SK-N-SH treated with all-trans-retinoic acid at 6 μM for 48 hours (cell line): ENCODE data around the gene OR6B2.

Source experiments
- BACH2 ChIP-seq: fragments of 250-450 bp; sonication (Bioruptor Pico); IDR thresholded peaks from 2 replicates; pipeline ENCODE4 v1.9.0; 2021; ENCODE audit warnings: mild to moderate bottlenecking, borderline replicate concordance
- ESRRG ChIP-seq: fragments of 250-450 bp; sonication (Bioruptor Pico); IDR thresholded peaks from 2 replicates; pipeline ENCODE4 v1.6.1; 2021; ENCODE audit warnings: mild to moderate bottlenecking
- PATZ1 ChIP-seq: fragments of 250-450 bp; sonication (Bioruptor Pico); IDR thresholded peaks from 2 replicates; pipeline ENCODE4 v1.8.0; 2020; ENCODE audit warnings: mild to moderate bottlenecking, moderate library complexity, borderline replicate concordance
- RARB ChIP-seq: fragments of 250-450 bp; sonication (Bioruptor Pico); IDR thresholded peaks from 2 replicates; pipeline ENCODE4 v1.8.0; 2021; ENCODE audit warnings: mild to moderate bottlenecking, moderate library complexity
- SNAI2 ChIP-seq: fragments of 250-450 bp; sonication (Bioruptor Pico); IDR thresholded peaks from 2 replicates; pipeline ENCODE4 v1.5.0; 2020; ENCODE audit warnings: mild to moderate bottlenecking, moderate library complexity
- ZC3H10 ChIP-seq: fragments of 250-450 bp; sonication (Bioruptor Pico); IDR thresholded peaks from 2 replicates; pipeline ENCODE4 v1.5.1; 2021; ENCODE audit warnings: mild to moderate bottlenecking, moderate library complexity
- ZFP3 ChIP-seq: fragments of 250-450 bp; sonication (Bioruptor Pico); IDR thresholded peaks from 2 replicates; pipeline ENCODE4 v1.5.0; 2020; ENCODE audit warnings: mild to moderate bottlenecking, moderate library complexity
- ZNF8 ChIP-seq: fragments of 450-650 bp; formaldehyde crosslinking; IDR thresholded peaks from 2 replicates; pipeline ENCODE4 v1.5.0; 2020; ENCODE audit warnings: mild to moderate bottlenecking, moderate library complexity
- TF ChIP-seq, protein P1 (sequence below): fragments of 250-450 bp; sonication (Bioruptor Pico); IDR thresholded peaks from 2 replicates; pipeline ENCODE4 v1.5.1; 2020; ENCODE audit warnings: low read depth, mild to moderate bottlenecking, moderate library complexity

GRCh38 chr2:240068193-240068592, 38.0 kb upstream of the OR6B2 start:
- no peak for TF ChIP-seq ZNF8 (CRISPR knock-in tag)
- TF ChIP-seq SNAI2 (CRISPR knock-in tag) = no peak
- TF ChIP-seq ZFP3 = no peak
- TF ChIP-seq, protein P1, sequence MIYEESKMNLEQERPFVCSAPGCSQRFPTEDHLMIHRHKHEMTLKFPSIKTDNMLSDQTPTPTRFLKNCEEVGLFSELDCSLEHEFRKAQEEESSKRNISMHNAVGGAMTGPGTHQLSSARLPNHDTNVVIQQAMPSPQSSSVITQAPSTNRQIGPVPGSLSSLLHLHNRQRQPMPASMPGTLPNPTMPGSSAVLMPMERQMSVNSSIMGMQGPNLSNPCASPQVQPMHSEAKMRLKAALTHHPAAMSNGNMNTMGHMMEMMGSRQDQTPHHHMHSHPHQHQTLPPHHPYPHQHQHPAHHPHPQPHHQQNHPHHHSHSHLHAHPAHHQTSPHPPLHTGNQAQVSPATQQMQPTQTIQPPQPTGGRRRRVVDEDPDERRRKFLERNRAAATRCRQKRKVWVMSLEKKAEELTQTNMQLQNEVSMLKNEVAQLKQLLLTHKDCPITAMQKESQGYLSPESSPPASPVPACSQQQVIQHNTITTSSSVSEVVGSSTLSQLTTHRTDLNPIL (CRISPR knock-in tag) = no peak
- no peak for TF ChIP-seq PATZ1
- TF ChIP-seq ESRRG (CRISPR knock-in tag) = no peak
- TF ChIP-seq BACH2 (CRISPR knock-in tag) = no peak
- TF ChIP-seq ZC3H10 (CRISPR knock-in tag) = no peak
- TF ChIP-seq RARB (CRISPR knock-in tag) = no peak
